DND-41 (cell line): ENCODE data around the gene MTF2.

Source experiments
- CTCF ChIP-seq: IDR thresholded peaks from 2 replicates; pipeline ENCODE4 v1.5.1; 2012; ENCODE audit warnings: borderline replicate concordance, low read length, moderate library complexity, mild to moderate bottlenecking; ENCODE audit not compliant: poor library complexity, severe bottlenecking; ENCODE audit errors: extremely low read depth
- EZH2 ChIP-seq: IDR thresholded peaks from 3 replicates; pipeline ENCODE4 v1.6.1; 2012; ENCODE audit warnings: borderline replicate concordance, low read depth, mild to moderate bottlenecking, moderate library complexity, low read length, inconsistent platforms; ENCODE audit not compliant: severe bottlenecking

GRCh38 chr1:93129507-93130099, 50.5 kb downstream of the MTF2 start:
- no peak for TF ChIP-seq EZH2
- TF ChIP-seq CTCF = no peak
